HEK293 (cell line): ENCODE data around the gene CEBPE.
A peak's percentile ranks its signal among the peaks of the same experiment; 100 is the strongest.

Source experiments
- CTCF ChIA-PET: fragments of 350-600 bp; formaldehyde crosslinking; extraction: SDS; loops from one replicate; lab custom pipeline; 2021; ENCODE audit warnings: antibody characterized with exemption; lab: Yijun Ruan, JAX
- POLR2A ChIA-PET: fragments of 300-600 bp; formaldehyde crosslinking; extraction: SDS; loops from one replicate; lab custom pipeline; 2020; ENCODE audit warnings: antibody characterized with exemption, inconsistent platforms; lab: Yijun Ruan, JAX
- H3K27ac ChIP-seq: fragments of 200-500 bp; sonication (Bioruptor generic); 2 replicates; pipeline ENCODE4 v1.5.1; 2014; ENCODE audit warnings: low read depth, low read length, control low read depth, inconsistent platforms; ENCODE audit errors: extremely low read depth
- H3K36me3 ChIP-seq, 2 experiments: fragments of 200-500 bp in 1 of 2; sonication (Bioruptor generic) in 1 of 2; 1 replicate in 1 of 2; 2 replicates in 1 of 2; pipeline ENCODE4 v1.5.1; 2014 to 2017; ENCODE audit warnings: inconsistent platforms in 2 of 2, low read length in 2 of 2; ENCODE audit not compliant: control insufficient read depth in 2 of 2, insufficient read depth in 1 of 2
- H3K4me1 ChIP-seq: fragments of 200-500 bp; sonication (Bioruptor generic); 2 replicates; pipeline ENCODE4 v1.5.1; 2014; ENCODE audit warnings: mild to moderate bottlenecking, low read length, inconsistent platforms; ENCODE audit not compliant: control insufficient read depth, insufficient read depth
- H3K4me3 ChIP-seq: 2 replicates; pipeline ENCODE4 v1.5.1; 2011; ENCODE audit warnings: low read depth, mild to moderate bottlenecking, control low read depth, low read length, moderate library complexity
- H3K9me3 ChIP-seq: fragments of 200-500 bp; sonication (Bioruptor generic); 2 replicates; pipeline ENCODE4 v1.5.1; 2014; ENCODE audit warnings: low read depth, low read length, inconsistent platforms; ENCODE audit not compliant: control insufficient read depth, insufficient read depth
- BCL11A ChIP-seq: fragments of 450-650 bp; formaldehyde crosslinking; IDR thresholded peaks from 2 replicates; pipeline ENCODE4 v1.5.1; 2016; ENCODE audit warnings: low read depth, missing biosample characterization, missing genetic modification characterization
- MEIS1 ChIP-seq: sonication (generic); formaldehyde crosslinking; IDR thresholded peaks from 2 replicates; pipeline ENCODE4 v1.8.1; 2022; ENCODE audit warnings: missing genetic modification reagents, mild to moderate bottlenecking, borderline replicate concordance
- ZNF121 ChIP-seq: fragments of 450-650 bp; formaldehyde crosslinking; IDR thresholded peaks from 2 replicates; pipeline ENCODE4 v1.5.1; 2016; ENCODE audit warnings: missing biosample characterization, missing genetic modification characterization
- ZNF140 ChIP-seq: fragments of 450-650 bp; formaldehyde crosslinking; IDR thresholded peaks from 2 replicates; pipeline ENCODE4 v1.5.1; 2016; ENCODE audit warnings: missing biosample characterization, missing genetic modification characterization
- ZNF169 ChIP-seq: fragments of 450-650 bp; formaldehyde crosslinking; IDR thresholded peaks from 2 replicates; pipeline ENCODE4 v1.5.1; 2016; ENCODE audit warnings: missing biosample characterization, missing genetic modification characterization
- ZNF223 ChIP-seq: fragments of 450-650 bp; formaldehyde crosslinking; IDR thresholded peaks from 2 replicates; pipeline ENCODE4 v1.5.1; 2016; ENCODE audit warnings: missing biosample characterization, missing genetic modification characterization
- ZNF239 ChIP-seq: fragments of 450-650 bp; formaldehyde crosslinking; IDR thresholded peaks from 2 replicates; pipeline ENCODE4 v1.5.1; 2016; ENCODE audit warnings: missing biosample characterization, missing genetic modification characterization
- ZNF248 ChIP-seq: fragments of 450-650 bp; formaldehyde crosslinking; IDR thresholded peaks from 2 replicates; pipeline ENCODE4 v1.5.1; 2017; ENCODE audit warnings: missing biosample characterization, missing genetic modification characterization
- ZNF302 ChIP-seq: fragments of 450-650 bp; formaldehyde crosslinking; IDR thresholded peaks from 2 replicates; pipeline ENCODE4 v1.5.1; 2016; ENCODE audit warnings: missing biosample characterization, missing genetic modification characterization, low read depth
- ZNF48 ChIP-seq: fragments of 450-650 bp; formaldehyde crosslinking; IDR thresholded peaks from 2 replicates; pipeline ENCODE4 v1.5.1; 2016; ENCODE audit warnings: missing biosample characterization, missing genetic modification characterization
- ZNF521 ChIP-seq: fragments of 450-650 bp; formaldehyde crosslinking; IDR thresholded peaks from 2 replicates; pipeline ENCODE4 v1.5.1; 2017; ENCODE audit warnings: missing biosample characterization, mild to moderate bottlenecking, missing genetic modification characterization
- ZNF561 ChIP-seq: fragments of 450-650 bp; IDR thresholded peaks from 2 replicates; pipeline ENCODE4 v1.5.1; 2018; ENCODE audit warnings: missing biosample characterization, missing genetic modification characterization, borderline replicate concordance
- ZNF571 ChIP-seq: fragments of 450-650 bp; formaldehyde crosslinking; IDR thresholded peaks from 2 replicates; pipeline ENCODE4 v1.5.0; 2017; ENCODE audit warnings: missing biosample characterization, missing genetic modification characterization
- ZNF843 ChIP-seq: fragments of 450-650 bp; formaldehyde crosslinking; IDR thresholded peaks from 2 replicates; pipeline ENCODE4 v1.5.1; 2016; ENCODE audit warnings: missing biosample characterization, missing genetic modification characterization
- ZSCAN23 ChIP-seq: fragments of 450-650 bp; formaldehyde crosslinking; IDR thresholded peaks from 2 replicates; pipeline ENCODE4 v1.5.1; 2016; ENCODE audit warnings: missing biosample characterization, missing genetic modification characterization
- TF ChIP-seq, protein P1 (sequence below): fragments of 450-650 bp; IDR thresholded peaks from 2 replicates; pipeline ENCODE4 v1.5.1; 2018; ENCODE audit warnings: missing biosample characterization, missing genetic modification characterization
- TF ChIP-seq, protein P2 (sequence below): fragments of 450-650 bp; formaldehyde crosslinking; IDR thresholded peaks from 2 replicates; pipeline ENCODE4 v1.5.1; 2016; ENCODE audit warnings: missing biosample characterization, missing genetic modification characterization
- TF ChIP-seq, protein P3 (sequence below): fragments of 450-650 bp; formaldehyde crosslinking; IDR thresholded peaks from 2 replicates; pipeline ENCODE4 v1.5.1; 2017; ENCODE audit warnings: missing biosample characterization, missing genetic modification characterization

Gene CEBPE

DNA sequence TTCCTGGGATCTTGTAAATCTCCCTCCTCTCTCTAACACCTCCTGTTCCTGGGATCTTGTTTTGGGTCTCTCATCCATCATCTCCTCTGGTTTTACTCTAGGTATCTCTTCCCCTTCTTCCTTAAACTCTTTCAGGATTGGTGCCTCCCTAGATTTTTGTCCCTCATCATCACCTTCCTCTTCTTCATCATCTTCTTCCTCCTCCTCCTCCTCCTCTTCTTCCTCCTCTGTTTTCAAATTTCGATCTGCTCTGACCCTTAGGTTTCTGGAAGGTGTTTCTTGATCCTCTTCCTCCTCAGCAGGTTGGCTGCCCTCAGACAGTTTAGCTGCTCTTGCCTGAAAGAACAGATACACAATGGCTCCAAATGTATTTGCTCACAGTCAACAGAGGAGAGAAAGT is 38.6 kb downstream of the CEBPE start:
- ChIA-PET CTCF (interaction anchor here (0.7 to 4.3 kb wide), 4 partner anchors 10 to 94 kb away, joined by 3 to 44 read pairs (median 5); no protein-coding TSS in a partner anchor), POLR2A (interaction anchor here (1.0 to 1.3 kb wide), 3 partner anchors 9 to 15 kb away, joined by 3 to 7 read pairs (median 3); partner anchors contain the start of genes ACIN1 and C14orf119)
- TF ChIP-seq, protein P1, sequence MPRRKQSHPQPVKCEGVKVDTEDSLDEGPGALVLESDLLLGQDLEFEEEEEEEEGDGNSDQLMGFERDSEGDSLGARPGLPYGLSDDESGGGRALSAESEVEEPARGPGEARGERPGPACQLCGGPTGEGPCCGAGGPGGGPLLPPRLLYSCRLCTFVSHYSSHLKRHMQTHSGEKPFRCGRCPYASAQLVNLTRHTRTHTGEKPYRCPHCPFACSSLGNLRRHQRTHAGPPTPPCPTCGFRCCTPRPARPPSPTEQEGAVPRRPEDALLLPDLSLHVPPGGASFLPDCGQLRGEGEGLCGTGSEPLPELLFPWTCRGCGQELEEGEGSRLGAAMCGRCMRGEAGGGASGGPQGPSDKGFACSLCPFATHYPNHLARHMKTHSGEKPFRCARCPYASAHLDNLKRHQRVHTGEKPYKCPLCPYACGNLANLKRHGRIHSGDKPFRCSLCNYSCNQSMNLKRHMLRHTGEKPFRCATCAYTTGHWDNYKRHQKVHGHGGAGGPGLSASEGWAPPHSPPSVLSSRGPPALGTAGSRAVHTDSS (tag by site-specific recombination): peak; percentile 100
- TF ChIP-seq ZNF140: no peak
- no peak for TF ChIP-seq ZSCAN23 (tag by site-specific recombination)
- Histone ChIP-seq H3K4me3 (no peak overlapping the region), H3K4me1 (no peaks in the 10 kb centered on the region), H3K36me3 (peaks cover 67 to 88% of the 10 kb centered on the region in 2 experiments), H3K9me3 (no peaks in the 10 kb centered on the region), H3K27ac (no peak overlapping the region)

DNA sequence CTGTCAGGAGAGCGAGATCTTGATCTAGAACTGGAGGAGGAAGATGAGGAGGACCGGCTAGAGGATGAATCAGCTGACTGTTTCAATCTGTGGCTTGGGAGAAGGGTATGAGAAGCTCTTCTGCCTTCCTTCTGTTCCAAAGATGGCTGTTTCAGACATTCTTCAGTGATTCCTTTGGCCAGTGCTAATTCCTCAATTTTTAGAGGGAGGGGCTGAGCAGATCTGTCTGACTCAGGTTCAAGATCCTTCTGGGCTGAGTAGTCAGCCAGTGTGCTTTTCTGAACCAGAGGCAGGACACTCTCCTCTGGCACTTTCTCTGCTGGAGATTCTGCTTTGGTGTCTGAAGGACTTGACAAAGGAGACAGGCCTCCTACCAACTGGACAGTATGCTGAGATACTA is 39.3 kb downstream of the CEBPE start:
- CTCF ChIA-PET: interaction anchor here (4.3 kb wide), 1 partner anchor 11 kb away, joined by 44 read pairs; no protein-coding TSS in a partner anchor
- no peaks in the 10 kb centered on the region for H3K9me3 ChIP-seq
- no peak overlapping the region for H3K4me3 ChIP-seq
- no peak overlapping the region for H3K27ac ChIP-seq
- H3K4me1 ChIP-seq: no peaks in the 10 kb centered on the region
- H3K36me3 ChIP-seq: peaks cover 65 to 89% of the 10 kb centered on the region in 2 experiments
- TF ChIP-seq, protein P2, sequence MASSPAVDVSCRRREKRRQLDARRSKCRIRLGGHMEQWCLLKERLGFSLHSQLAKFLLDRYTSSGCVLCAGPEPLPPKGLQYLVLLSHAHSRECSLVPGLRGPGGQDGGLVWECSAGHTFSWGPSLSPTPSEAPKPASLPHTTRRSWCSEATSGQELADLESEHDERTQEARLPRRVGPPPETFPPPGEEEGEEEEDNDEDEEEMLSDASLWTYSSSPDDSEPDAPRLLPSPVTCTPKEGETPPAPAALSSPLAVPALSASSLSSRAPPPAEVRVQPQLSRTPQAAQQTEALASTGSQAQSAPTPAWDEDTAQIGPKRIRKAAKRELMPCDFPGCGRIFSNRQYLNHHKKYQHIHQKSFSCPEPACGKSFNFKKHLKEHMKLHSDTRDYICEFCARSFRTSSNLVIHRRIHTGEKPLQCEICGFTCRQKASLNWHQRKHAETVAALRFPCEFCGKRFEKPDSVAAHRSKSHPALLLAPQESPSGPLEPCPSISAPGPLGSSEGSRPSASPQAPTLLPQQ (tag by site-specific recombination): no peak
- TF ChIP-seq ZNF571 (tag by site-specific recombination): no peak
- POLR2A ChIA-PET: interaction anchor here (1.3 kb wide), 1 partner anchor 8 kb away, joined by 3 read pairs; no protein-coding TSS in a partner anchor

DNA sequence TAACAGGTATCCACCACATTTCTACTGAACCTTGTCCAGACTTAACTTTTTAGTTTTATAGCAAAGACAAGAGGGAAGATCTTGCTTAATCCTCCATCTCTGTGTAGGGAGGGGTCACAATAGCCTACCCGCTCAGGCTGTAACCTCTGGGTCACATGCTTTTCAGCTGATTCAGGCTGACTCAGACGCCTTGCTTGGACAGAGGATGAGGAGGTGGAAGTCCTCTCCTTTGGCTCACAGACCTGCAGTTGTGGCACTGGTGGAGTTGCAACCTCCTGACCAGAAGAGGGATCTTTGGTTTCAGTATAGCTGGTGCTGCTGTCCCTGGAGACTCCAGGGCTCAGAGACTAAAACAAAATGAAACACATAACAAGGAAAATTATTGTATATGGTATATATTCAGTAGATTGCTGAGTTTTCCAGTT is 40.4 kb downstream of the CEBPE start:
- TF ChIP-seq ZNF302 (no peak), ZNF223 (tag by site-specific recombination) (no peak), BCL11A (tag by site-specific recombination) (no peak), MEIS1 (CRISPR knock-in tag) (no peak), ZNF239 (tag by site-specific recombination) (no peak), ZNF561 (tag by site-specific recombination) (no peak), ZNF169 (no peak), ZNF248 (tag by site-specific recombination) (no peak), ZNF521 (no peak), ZNF48 (no peak), ZNF843 (no peak), ZNF121 (no peak)
- TF ChIP-seq, protein P3, sequence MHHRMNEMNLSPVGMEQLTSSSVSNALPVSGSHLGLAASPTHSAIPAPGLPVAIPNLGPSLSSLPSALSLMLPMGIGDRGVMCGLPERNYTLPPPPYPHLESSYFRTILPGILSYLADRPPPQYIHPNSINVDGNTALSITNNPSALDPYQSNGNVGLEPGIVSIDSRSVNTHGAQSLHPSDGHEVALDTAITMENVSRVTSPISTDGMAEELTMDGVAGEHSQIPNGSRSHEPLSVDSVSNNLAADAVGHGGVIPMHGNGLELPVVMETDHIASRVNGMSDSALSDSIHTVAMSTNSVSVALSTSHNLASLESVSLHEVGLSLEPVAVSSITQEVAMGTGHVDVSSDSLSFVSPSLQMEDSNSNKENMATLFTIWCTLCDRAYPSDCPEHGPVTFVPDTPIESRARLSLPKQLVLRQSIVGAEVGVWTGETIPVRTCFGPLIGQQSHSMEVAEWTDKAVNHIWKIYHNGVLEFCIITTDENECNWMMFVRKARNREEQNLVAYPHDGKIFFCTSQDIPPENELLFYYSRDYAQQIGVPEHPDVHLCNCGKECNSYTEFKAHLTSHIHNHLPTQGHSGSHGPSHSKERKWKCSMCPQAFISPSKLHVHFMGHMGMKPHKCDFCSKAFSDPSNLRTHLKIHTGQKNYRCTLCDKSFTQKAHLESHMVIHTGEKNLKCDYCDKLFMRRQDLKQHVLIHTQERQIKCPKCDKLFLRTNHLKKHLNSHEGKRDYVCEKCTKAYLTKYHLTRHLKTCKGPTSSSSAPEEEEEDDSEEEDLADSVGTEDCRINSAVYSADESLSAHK (tag by site-specific recombination): no peak
- Histone ChIP-seq H3K9me3 (no peaks in the 10 kb centered on the region), H3K36me3 (peaks cover 60 to 89% of the 10 kb centered on the region in 2 experiments), H3K4me3 (no peak overlapping the region), H3K27ac (no peak overlapping the region), H3K4me1 (no peaks in the 10 kb centered on the region)
- POLR2A ChIA-PET: interaction anchor here (0.7 kb wide), 1 partner anchor 17 kb away, joined by 3 read pairs; the partner anchor contains the start of gene C14orf119
- CTCF ChIA-PET: interaction anchor here (0.7 to 4.3 kb wide), 6 partner anchors 10 to 168 kb away, joined by 3 to 44 read pairs (median 14); partner anchors contain the start of genes ACIN1 and C14orf119
